Epithelial cell of proximal tubule (primary cell): Measurements from ENCODE around the gene A2ML1. TPM values are rescaled to one million over a fixed set of nuclear protein-coding genes. Genes with fewer than 3 reads are reported as not detected.

ENCODE experiments used
- DNase-seq: peaks from one replicate; pipeline ENCODE4 v3.0.0-alpha.2; 2011; ENCODE audit warnings: low read depth
- H3K4me3 ChIP-seq: 2 replicates; pipeline ENCODE4 v1.5.1; 2011; ENCODE audit warnings: low read depth, mild to moderate bottlenecking, low read length
- total RNA-seq: library from RNA; depleted of rRNA; stranded (reverse); fragments of >200 nt; gene quantifications from 2 replicates; pipeline ENCODE4 v1.2.3, GENCODE V29; 2015
- TF ChIP-seq, protein P1 (sequence below): conservative IDR thresholded peaks from 2 replicates; pipeline ENCODE4 v1.5.1; 2012; ENCODE audit warnings: low read depth, mild to moderate bottlenecking, low read length

Gene A2ML1
- 0.22 TPM in 1 of 2 replicates, not detected in the other for total RNA-seq

DNA sequence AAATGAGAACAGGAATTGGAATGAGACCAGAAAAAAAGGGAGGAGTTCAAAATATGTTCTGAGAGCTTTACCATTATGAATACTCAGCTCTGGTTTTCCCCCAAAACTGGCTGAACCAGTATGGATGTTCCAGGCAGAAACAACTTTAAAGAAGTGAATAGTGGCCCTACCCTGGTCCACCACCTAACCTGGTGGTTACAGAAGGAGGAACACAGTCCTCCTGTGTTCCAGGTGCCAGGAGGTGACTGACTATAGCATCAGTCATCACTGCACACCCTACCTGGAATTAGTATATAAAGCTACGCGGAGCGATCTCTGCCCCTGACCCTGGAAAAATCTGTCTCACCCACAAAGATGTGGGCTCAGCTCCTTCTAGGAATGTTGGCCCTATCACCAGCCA is at the start of gene A2ML1:
Gene A2ML1, plus strand, starts transcription at position 324 of the 400 bp plus-strand sequence. Its CDS starts 31 bp downstream, at position 355.
- TF ChIP-seq, protein P1, sequence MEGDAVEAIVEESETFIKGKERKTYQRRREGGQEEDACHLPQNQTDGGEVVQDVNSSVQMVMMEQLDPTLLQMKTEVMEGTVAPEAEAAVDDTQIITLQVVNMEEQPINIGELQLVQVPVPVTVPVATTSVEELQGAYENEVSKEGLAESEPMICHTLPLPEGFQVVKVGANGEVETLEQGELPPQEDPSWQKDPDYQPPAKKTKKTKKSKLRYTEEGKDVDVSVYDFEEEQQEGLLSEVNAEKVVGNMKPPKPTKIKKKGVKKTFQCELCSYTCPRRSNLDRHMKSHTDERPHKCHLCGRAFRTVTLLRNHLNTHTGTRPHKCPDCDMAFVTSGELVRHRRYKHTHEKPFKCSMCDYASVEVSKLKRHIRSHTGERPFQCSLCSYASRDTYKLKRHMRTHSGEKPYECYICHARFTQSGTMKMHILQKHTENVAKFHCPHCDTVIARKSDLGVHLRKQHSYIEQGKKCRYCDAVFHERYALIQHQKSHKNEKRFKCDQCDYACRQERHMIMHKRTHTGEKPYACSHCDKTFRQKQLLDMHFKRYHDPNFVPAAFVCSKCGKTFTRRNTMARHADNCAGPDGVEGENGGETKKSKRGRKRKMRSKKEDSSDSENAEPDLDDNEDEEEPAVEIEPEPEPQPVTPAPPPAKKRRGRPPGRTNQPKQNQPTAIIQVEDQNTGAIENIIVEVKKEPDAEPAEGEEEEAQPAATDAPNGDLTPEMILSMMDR, result no peak
- no peak for DNase-seq
- no peak within 1 kb of the TSS for H3K4me3 ChIP-seq

GRCh38 chr12:8773461-8773860 is 49.0 kb upstream of the A2ML1 start:
- TF ChIP-seq, protein P1, result no peak
- no peak for DNase-seq
- H3K4me3 ChIP-seq, result no peak overlapping the region

DNA sequence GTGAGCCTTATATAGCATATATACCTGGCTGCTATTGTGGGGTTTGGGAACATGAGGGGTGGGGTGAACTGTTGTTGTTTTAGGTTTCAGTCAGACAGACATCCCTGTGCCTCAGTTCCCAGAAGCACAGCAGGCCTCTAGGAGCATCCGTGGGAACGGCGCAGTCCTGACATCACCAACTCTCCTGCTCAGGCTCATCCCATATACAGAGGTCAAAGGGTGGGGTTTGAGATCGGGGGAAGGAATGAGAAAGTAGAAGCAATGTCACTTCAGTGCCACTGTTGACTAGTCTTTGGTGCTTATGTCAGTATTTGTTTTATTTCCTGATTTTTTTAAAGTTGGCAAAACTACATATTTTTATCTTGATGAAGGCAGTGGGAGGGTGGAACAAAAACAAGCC is 43.1 kb upstream of the A2ML1 start:
- H3K4me3 ChIP-seq, result no peak overlapping the region
- no peak for DNase-seq
- TF ChIP-seq, protein P1, result no peak

GRCh38 chr12:8779862-8780261 is 42.6 kb upstream of the A2ML1 start:
- no peak overlapping the region for H3K4me3 ChIP-seq
- TF ChIP-seq, protein P1, result no peak
- no peak for DNase-seq

DNA sequence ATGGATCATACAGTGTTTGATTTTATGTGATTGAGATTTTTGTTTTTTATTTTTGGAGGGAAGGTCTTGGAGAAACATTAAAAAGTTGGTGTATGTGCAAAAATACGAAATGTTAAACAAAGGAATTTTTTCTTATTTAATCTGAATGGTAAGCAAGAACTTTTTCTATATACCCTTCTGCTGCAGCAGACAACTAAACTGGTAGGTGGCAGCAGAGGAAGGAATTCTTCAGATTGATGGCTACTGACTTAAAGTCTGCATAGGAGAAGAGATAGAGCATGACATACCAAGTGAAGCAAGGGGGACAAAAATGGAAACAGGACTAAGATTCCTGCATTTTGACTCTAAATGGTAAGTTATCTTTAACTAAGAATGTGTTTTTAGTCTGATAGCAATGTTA is 42.0 kb upstream of the A2ML1 start:
- no peak overlapping the region for H3K4me3 ChIP-seq
- TF ChIP-seq, protein P1, result peak; percentile 60
- no peak for DNase-seq

GRCh38 chr12:8781381-8782127 is 40.9 kb upstream of the A2ML1 start:
- TF ChIP-seq, protein P1, result no peak
- DNase-seq, result no peak
- H3K4me3 ChIP-seq, result no peak overlapping the region
